IPS-15b (cell line): ENCODE results near the gene NDFIP1.

Experiments
- H3K27me3 ChIP-seq: one replicate; pipeline ENCODE4 v1.6.1; 2013; ENCODE audit warnings: low read length; ENCODE audit not compliant: control insufficient read depth, insufficient read depth
- H3K36me3 ChIP-seq: one replicate; pipeline ENCODE4 v1.6.1; 2013; ENCODE audit warnings: low read length; ENCODE audit not compliant: control insufficient read depth, insufficient read depth
- H3K4me1 ChIP-seq: one replicate; pipeline ENCODE4 v1.6.1; 2013; ENCODE audit warnings: mild to moderate bottlenecking, low read length; ENCODE audit not compliant: control insufficient read depth, insufficient read depth
- H3K4me3 ChIP-seq: one replicate; pipeline ENCODE4 v1.5.1; 2013; ENCODE audit warnings: low read depth, low read length
- H3K9ac ChIP-seq: one replicate; pipeline ENCODE4 v1.6.1; 2013; ENCODE audit warnings: low read depth, mild to moderate bottlenecking, low read length
- H3K9me3 ChIP-seq: one replicate; pipeline ENCODE4 v1.6.1; 2013; ENCODE audit warnings: mild to moderate bottlenecking, low read length; ENCODE audit not compliant: control insufficient read depth, insufficient read depth

Gene NDFIP1

DNA sequence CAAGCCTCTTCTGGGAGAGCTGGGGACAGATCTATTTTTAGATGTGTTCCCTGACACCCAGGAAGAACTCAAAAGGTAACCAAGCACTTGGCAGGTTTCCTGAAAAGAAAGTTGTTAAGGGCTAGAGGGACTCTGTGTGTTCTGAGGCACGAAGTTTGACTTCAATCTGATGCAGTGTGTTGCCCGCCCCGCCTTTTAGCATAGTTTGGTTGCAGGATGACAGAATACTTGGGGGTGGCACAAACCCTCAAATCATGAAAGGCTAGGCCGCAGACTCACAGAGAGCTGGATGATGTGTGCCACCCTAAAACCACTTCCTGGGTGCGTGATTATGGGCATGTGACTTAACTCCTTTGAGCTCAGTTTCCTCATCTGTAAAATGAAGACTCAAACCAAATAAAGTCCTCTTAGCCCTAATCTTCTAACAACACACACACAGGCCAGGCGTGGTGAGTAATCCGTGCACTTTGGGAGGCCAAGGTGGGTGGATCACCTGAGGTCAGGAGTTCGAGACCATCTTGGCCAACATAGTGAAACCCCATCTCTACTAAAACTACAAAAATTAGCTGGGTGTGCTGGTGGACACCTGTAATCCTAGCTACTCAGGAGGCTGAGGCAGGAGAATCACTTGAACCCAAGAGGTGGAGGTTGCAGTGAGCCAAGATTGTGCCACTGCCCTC lies 12.8 kb upstream of the NDFIP1 start:
- Histone ChIP-seq H3K4me1 (peaks cover 13% of the 10 kb centered on the region), H3K27me3 (no peaks in the 10 kb centered on the region), H3K36me3 (no peaks in the 10 kb centered on the region), H3K9me3 (no peaks in the 10 kb centered on the region), H3K4me3 (no peak overlapping the region), H3K9ac (no peak overlapping the region)

- Histone ChIP-seq H3K9me3 (no peaks in the 10 kb centered on the region), H3K4me3 (no peak overlapping the region), H3K27me3 (no peaks in the 10 kb centered on the region), H3K4me1 (peaks cover 13% of the 10 kb centered on the region), H3K36me3 (no peaks in the 10 kb centered on the region), H3K9ac (no peak overlapping the region)
These were observed 12.2 kb upstream of the NDFIP1 start for GRCh38 chr5:142096382-142096781.

DNA sequence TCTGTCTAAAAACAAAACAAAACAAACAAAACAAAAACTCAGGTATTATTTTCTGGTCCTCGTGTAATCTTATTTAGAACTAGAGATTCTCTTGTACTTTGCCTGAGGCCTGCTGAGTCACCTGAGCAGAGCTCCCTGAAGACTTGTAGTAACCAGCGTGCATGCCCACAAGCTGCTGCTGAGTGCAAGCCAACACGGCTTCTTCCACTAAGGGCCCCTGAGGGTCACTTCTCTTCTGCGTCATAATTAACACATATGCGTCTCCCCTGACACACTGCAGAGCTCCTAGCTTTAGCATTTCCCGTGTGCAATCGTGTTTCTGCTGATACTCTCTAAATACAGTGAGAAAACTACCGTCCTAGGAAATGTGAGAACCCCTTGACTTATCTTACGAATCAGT lies 10.9 kb upstream of the NDFIP1 start:
- Histone ChIP-seq H3K4me1 (peaks cover 13% of the 10 kb centered on the region), H3K4me3 (no peak overlapping the region), H3K9me3 (no peaks in the 10 kb centered on the region), H3K27me3 (no peaks in the 10 kb centered on the region), H3K9ac (no peak overlapping the region), H3K36me3 (no peaks in the 10 kb centered on the region)

GRCh38 chr5:142098275-142098674 lies 10.3 kb upstream of the NDFIP1 start:
- no peaks in the 10 kb centered on the region for H3K27me3 ChIP-seq
- H3K4me1 ChIP-seq, result peaks cover 13% of the 10 kb centered on the region
- no peaks in the 10 kb centered on the region for H3K36me3 ChIP-seq
- H3K4me3 ChIP-seq, result no peak overlapping the region
- no peaks in the 10 kb centered on the region for H3K9me3 ChIP-seq
- no peak overlapping the region for H3K9ac ChIP-seq

DNA sequence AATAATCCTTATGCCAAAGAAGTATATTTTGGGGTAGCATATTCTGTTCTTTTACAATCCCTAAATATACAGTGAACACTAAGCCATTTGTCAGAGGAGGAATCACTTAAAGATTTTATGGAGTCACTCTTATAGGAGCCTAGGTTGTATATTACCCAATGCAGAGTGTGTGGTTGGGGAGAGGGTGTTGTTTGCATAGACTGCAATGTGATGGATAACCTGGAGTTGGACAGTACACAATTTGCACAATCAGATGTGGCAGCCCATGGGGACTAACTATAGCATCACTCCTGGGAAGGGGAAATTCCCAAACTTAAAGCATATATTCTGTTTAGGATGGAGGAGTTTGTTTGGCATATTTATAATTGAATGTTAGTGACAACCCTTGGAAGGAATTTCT lies 9.6 kb upstream of the NDFIP1 start:
- no peak overlapping the region for H3K9ac ChIP-seq
- H3K4me1 ChIP-seq, result peaks cover 13% of the 10 kb centered on the region
- no peak overlapping the region for H3K4me3 ChIP-seq
- H3K9me3 ChIP-seq, result no peaks in the 10 kb centered on the region
- H3K36me3 ChIP-seq, result no peaks in the 10 kb centered on the region
- no peaks in the 10 kb centered on the region for H3K27me3 ChIP-seq

DNA sequence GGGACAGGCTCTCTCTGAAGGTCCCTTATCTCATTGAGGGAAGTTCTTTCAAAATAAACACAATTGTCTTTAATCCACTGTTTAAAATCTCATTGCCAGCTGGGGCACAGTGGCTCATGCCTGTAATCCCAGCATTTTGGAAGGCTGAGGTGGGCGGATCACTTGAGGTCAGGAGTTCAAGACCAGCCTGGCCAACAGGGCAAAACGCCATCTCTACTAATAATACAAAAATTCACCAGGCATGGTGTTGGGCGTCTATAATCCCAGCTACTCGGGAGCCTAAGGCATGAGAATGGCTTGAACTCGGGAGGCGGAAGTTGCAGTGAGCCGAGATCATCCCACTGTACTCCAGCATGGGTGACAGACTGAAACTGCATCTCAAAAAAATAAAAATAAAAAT lies 8.3 kb upstream of the NDFIP1 start:
- peaks cover 13% of the 10 kb centered on the region for H3K4me1 ChIP-seq
- no peaks in the 10 kb centered on the region for H3K27me3 ChIP-seq
- no peak overlapping the region for H3K9ac ChIP-seq
- no peak overlapping the region for H3K4me3 ChIP-seq
- no peaks in the 10 kb centered on the region for H3K9me3 ChIP-seq
- no peaks in the 10 kb centered on the region for H3K36me3 ChIP-seq

- Histone ChIP-seq H3K4me3 (no peak overlapping the region), H3K9me3 (no peaks in the 10 kb centered on the region), H3K27me3 (peaks cover 17% of the 10 kb centered on the region), H3K4me1 (peaks cover 10% of the 10 kb centered on the region), H3K9ac (no peak overlapping the region), H3K36me3 (no peaks in the 10 kb centered on the region)
These were observed 5.4 kb upstream of the NDFIP1 start for GRCh38 chr5:142102980-142103740.

- H3K9ac ChIP-seq, result no peak overlapping the region
- H3K36me3 ChIP-seq, result no peaks in the 10 kb centered on the region
- no peaks in the 10 kb centered on the region for H3K4me1 ChIP-seq
- no peaks in the 10 kb centered on the region for H3K9me3 ChIP-seq
- H3K4me3 ChIP-seq, result no peak overlapping the region
- peaks cover 18% of the 10 kb centered on the region for H3K27me3 ChIP-seq
These were observed 4.1 kb upstream of the NDFIP1 start for GRCh38 chr5:142104491-142104890.

- Histone ChIP-seq H3K9me3 (no peaks in the 10 kb centered on the region), H3K4me1 (peaks cover 6% of the 10 kb centered on the region), H3K4me3 (no peak overlapping the region), H3K9ac (no peak overlapping the region), H3K27me3 (peaks cover 21% of the 10 kb centered on the region), H3K36me3 (no peaks in the 10 kb centered on the region)
These were observed 2.5 kb upstream of the NDFIP1 start for GRCh38 chr5:142106061-142106460.

GRCh38 chr5:142107036-142107735 lies 1.4 kb upstream of the NDFIP1 start:
- Histone ChIP-seq H3K4me1 (peaks cover 6% of the 10 kb centered on the region), H3K4me3 (no peak overlapping the region), H3K9me3 (no peaks in the 10 kb centered on the region), H3K27me3 (peaks cover 21% of the 10 kb centered on the region), H3K36me3 (no peaks in the 10 kb centered on the region), H3K9ac (no peak overlapping the region)

- H3K4me1 ChIP-seq, result peaks cover 6% of the 10 kb centered on the region
- H3K9me3 ChIP-seq, result no peaks in the 10 kb centered on the region
- H3K36me3 ChIP-seq, result no peaks in the 10 kb centered on the region
- peaks cover 21% of the 10 kb centered on the region for H3K27me3 ChIP-seq
- H3K4me3 ChIP-seq, result peak overlapping the region; percentile 50
- H3K9ac ChIP-seq, result no peak overlapping the region
These were observed 695 bp upstream of the NDFIP1 start for GRCh38 chr5:142107736-142108431.
